HG02610 (cell line): Measurements from ENCODE around the gene BTG2.
A peak's percentile ranks its signal among the peaks of the same experiment; 100 is the strongest.
"Not testable (repeated sequence)": the region's sequence is repeated elsewhere in the genome, so short reads cannot be mapped to it uniquely, and the experiment has no call there.

Source experiments
- ATAC-seq: cut with Tn5 transposase; IDR thresholded peaks from one replicate; pipeline ENCODE4 v1.9.1; 2021; ENCODE audit warnings: mild to moderate bottlenecking, moderate library complexity; ENCODE audit not compliant: unreplicated experiment

Gene BTG2

GRCh38 chr1:203314025-203314759 lies 8.9 kb downstream of the BTG2 start:
- ATAC-seq, result not testable (repeated sequence)

- no peak for ATAC-seq
Measured at GRCh38 chr1:203316626-203317093, 11.3 kb downstream of the BTG2 start.

GRCh38 chr1:203317429-203318228 lies 12.3 kb downstream of the BTG2 start:
- ATAC-seq, result no peak

- ATAC-seq, result no peak
Measured at GRCh38 chr1:203318229-203318517, 12.9 kb downstream of the BTG2 start.

- peak; percentile 64 for ATAC-seq
Measured at GRCh38 chr1:203320591-203321272, 15.4 kb downstream of the BTG2 start.

GRCh38 chr1:203321273-203322052 lies 16.1 kb downstream of the BTG2 start:
- no peak for ATAC-seq

- no peak for ATAC-seq
Measured at GRCh38 chr1:203322500-203323179, 17.3 kb downstream of the BTG2 start.

GRCh38 chr1:203323587-203323986 lies 18.3 kb downstream of the BTG2 start:
- ATAC-seq, result no peak

- no peak for ATAC-seq
Measured at GRCh38 chr1:203324105-203325025, 19.0 kb downstream of the BTG2 start.

GRCh38 chr1:203325026-203325417 lies 19.7 kb downstream of the BTG2 start:
- ATAC-seq, result peak; percentile 37

GRCh38 chr1:203325418-203326091 lies 20.2 kb downstream of the BTG2 start:
- ATAC-seq, result no peak

- peak; percentile 69 for ATAC-seq
Measured at GRCh38 chr1:203326830-203327683, 21.7 kb downstream of the BTG2 start.

- peak; percentile 18 for ATAC-seq
Measured at GRCh38 chr1:203327684-203328457, 22.6 kb downstream of the BTG2 start.

- ATAC-seq, result no peak
Measured at GRCh38 chr1:203328714-203329122, 23.4 kb downstream of the BTG2 start.

GRCh38 chr1:203331224-203331623 lies 25.9 kb downstream of the BTG2 start:
- ATAC-seq, result no peak

- no peak for ATAC-seq
Measured at GRCh38 chr1:203335503-203335902, 30.2 kb downstream of the BTG2 start.

GRCh38 chr1:203336097-203336496 lies 30.8 kb downstream of the BTG2 start:
- no peak for ATAC-seq
